ENCODE results near the gene TRA2B.
A peak's percentile ranks its signal among the peaks of the same experiment; 100 is the strongest.

Gene TRA2B

DNA sequence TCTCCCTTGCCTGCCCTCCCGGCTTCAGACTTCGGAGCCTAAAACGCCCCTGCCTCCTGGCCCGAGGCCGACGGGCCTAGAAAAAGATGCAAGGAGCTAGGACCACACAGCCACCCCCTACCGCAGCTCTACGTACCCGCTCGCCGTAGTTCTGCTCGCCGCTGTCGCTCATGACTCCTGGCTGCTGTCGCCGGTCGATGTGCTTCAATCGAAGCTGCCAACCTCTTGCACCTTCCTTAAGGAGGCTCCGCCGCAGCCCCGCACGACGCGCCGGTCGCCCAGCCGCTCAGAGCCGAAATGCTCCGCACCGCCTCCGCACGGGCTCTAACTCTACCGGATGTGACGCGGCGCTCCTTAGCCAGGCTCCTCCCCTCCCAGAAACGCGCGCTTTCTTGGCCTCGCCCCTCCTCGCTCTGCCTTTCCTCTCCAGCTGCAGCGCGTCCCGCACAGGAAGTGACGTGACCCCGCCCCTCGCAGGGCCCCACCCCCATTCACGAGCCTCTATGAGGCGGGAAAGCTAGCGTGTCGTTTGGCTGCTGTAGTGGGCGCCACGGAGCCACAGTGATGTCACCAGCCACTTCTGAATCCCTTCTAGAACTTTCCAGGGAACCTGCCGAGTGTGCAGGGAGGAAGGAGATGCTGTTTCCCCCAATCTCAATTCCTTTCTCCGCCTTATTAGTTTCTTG, at the start of gene TRA2B:
TRA2B (minus strand) TSS at position 326 of the 686 bp plus-strand sequence; CDS start at position 172, 154 bp downstream.
- DNase-seq = peak; percentile 75

DNA sequence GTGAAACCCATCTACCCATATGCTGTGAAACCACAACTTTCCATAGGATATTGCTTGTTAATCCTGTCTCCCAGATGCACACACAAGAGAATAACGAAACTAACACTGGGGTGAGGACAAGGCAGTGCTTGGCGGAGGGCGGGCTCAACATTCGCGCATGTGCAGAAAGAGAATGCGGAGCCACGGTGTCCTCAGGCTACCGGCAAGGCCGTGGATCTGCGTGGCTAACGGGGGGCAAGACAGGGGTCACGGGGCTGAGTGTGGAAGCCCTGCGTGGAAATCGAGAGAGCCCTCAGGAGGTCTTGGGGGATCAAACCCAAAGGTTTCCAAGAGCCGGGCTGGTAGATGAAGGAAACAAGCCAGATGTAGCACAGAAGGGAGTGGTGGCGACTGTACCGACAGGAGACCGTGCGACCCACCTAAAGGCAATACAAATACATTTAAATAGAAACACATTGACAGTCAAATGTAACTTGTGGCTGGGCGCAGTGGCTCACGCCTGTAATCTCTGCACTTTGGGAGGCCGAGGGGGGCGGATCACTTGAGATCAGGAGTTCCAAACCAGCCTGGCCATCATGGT, 48.5 kb upstream of the TRA2B start:
- no peak for DNase-seq

DNA sequence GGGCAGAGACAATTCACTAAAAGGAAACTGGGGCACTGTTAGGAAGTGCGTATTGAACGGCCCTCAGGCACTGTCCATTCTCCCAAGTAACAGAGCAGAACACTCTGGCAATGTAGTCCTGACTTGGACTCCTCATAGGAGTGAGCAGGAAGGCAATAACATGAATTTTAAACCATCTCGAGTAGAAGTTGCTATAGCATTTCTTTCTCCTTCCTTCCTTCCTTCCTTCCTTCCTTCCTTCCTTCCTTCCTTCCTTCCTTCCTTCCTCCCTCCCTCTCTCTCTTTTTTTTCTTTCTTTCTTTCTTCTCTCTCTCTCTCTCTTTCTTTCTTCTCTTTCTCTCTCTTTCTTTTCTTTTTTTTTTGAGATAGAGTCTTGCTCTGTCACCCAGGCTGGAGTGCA, 46.4 kb upstream of the TRA2B start:
- no peak for DNase-seq

DNA sequence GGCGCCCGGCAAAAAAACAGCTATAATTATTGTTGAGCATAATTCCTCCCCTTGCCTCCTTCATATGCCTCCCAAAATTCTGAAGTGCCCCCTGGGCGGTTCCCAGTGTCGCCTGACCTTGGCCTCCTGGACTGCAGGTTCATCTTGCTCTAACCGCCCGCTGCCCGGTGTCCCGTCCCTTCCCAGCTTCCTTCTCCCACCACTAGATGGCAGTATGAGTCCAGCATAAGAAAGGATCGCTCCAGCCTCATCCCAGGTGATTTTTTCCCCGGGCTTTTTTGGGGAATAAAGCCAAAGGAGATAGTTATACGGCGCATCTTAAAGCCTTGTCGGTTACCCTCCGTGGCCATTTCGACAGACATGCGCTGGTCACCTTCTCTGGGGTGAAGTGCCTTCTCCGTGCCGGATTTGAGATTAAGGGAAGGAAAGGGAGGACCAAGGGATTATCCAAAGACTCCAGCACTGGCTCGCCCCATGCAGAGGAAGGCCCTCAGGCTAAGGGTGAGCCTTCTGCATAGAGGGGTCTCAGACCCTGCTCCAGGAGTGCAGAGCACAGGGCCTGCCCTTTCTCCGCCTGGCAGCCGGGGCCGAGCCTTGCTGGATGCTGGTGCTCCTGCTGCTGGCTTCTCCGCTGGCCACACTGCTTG, 45.8 kb upstream of the TRA2B start:
- no peak for DNase-seq

DNA sequence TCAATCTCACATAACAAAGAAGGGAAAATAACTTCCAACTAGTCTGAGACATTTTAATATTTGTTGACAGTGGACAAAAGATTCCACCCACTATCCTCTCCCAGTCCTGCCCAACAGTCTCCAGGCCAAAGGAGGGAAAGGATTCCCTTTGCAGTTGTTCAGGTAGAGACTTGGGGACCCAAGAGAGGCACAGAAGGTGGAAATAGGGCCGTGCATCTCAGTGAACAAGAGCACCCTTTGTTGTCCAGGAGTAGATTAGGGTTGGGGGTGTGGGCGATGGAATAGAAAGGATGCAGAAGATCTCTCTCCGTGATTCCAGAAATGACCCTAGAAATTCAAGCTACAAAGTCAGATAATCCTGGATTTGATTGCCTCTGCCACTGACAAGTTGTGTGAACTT, 44.8 kb upstream of the TRA2B start:
- no peak for DNase-seq

DNA sequence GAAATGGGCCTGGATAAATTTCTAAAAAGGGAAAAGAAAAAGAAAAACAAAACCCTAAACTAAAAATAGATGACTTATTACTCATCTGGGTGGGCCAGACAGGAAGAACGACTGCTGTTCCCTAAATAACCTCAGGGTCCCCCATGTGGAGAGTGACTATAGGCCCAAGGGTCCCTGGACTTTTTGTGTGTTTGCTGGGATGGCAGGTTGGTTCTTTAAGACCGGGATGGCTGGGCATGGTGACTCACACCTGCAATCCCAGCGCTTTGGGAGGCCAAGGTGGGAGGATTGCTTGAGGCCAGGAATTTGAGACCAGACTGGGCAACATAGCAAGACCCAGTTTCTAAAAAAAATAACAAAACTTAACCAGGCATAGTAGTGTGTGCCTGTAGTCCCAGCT, 43.8 kb upstream of the TRA2B start:
- no peak for DNase-seq

DNA sequence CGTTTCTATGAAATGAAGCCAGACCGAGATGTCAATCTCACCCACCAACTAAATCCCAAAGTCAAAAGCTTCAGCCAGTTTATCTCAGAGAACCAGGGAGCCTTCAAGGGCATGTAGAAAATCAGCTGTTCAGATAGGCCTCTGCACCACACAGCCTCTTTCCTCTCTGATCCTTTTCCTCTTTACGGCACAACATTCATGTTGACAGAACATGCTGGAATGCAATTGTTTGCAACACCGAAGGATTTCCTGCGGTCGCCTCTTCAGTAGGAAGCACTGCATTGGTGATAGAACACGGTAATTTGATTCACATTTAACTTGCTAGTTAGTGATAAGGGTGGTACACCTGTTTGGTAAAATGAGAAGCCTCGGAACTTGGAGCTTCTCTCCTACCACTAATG, 41.9 kb upstream of the TRA2B start:
- no peak for DNase-seq

DNA sequence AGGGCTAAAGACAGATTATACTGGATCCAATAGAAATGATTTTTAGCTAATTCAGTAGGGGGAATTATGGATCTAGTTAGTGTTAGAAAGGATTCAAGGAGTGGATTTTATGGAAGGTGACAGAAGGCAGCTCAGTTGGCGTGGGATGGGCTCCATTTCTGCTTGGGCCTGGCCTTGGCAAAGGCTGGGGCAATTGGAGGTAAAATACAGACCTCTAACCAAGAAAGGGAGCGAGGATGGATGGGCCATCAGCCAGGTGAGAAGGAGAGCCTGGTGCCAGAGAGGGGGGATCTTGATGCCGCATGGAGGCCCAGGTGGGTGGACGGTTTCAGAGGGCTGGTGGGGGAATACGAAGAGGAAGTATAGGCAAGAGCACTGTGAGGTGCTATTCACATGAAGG, 40.7 kb upstream of the TRA2B start:
- no peak for DNase-seq

DNA sequence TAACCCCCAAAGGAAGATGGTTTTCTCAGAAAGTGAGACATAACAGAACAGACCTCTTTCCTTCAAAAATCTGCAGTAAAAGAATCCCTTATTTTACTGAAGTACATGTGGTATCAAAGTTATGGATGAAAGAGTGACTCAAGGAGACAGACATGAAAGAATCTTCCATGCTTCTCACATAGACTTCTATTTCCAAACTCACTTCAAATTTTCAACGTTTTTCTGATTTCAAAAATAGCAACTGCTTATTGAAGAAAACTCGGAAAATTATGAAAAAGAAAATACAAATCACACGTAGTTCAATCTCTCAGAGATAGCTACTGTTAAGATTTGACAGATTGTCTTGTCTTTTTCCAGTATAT, 39.8 kb upstream of the TRA2B start:
- no peak for DNase-seq

DNA sequence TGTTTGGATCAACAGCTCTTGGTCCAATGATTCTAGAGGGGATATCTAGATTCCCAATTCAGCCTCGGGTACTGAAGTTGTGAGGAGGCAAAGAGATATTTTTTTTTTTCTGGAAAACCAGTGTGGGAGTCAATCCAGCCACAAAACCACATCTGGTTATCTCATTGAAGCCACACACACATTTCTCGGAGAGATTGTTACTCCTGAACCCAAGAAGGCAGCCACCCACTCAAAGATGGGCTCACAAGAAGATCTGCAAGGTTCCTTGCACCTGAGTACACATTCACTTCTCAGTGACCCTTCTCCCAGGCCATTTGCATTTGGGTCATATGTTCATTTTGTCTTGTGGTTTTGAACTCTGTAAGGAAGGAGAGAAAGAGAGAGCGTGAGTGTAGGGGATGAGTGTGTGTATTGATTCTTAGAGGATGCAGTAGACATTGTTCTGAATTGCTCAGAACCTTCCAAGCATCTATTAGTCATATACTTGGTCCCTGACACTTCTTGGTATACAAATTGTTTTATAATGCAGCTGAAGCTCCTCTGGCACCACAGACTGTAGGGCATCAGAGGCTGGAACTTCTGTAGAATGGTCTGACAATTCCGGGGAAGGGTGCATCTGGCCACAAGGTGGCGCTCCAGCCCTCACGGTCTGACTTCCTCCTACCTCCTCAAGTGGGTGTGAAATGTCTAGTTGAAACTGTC, 39.3 kb upstream of the TRA2B start:
- DNase-seq = no peak

DNA sequence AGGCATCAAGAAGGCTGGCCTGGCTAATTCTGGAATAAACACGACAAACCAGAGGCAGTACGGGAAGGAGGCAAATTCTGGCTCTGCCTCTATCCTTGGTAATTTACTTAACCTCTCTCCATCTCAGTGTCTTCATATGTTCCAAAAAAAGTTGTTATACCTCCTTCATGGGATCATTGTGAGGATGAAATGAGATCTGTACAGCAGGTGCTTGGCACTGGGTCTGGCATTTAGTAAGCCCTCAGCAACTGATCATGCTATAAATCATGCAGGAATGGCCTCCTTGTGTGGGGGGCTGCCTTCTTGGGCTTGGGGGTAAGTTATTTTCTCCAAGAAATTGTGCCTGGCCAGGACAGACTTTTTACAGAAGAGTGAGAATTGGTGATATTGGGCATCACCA, 38.3 kb upstream of the TRA2B start:
- DNase-seq = no peak

DNA sequence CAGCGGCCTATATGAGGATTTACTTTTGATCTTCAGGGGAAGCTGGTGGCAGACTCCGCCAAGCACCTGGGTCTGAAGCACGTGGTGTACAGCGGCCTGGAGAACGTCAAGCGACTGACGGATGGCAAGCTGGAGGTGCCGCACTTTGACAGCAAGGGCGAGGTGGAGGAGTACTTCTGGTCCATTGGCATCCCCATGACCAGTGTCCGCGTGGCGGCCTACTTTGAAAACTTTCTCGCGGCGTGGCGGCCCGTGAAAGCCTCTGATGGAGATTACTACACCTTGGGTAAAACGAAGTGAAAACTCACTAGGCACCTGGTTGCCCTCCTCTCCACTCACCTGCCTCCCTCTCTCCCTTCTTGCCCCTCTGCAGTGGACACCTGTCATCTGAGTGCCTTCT, 33.8 kb upstream of the TRA2B start:
- no peak for DNase-seq

DNA sequence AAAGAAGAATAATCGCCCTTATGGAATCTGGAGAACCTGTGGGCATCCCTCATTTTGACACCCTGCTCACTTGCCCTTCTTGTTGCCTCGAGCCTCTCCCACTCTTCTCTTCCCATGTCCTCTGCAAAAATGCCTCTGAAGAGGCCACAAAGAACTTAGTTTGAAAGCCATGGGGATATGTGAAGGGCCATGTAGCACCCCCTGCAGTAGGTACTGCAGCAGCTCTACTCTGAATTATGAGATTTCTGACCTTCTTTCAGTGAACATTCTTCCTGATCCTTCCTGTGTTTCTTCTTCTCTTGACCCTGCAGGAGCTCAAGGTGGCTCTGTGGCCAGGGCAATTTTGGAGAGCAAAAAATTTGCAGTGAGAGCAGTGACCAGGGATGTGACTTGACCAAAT, 30.4 kb upstream of the TRA2B start:
- DNase-seq = no peak

DNA sequence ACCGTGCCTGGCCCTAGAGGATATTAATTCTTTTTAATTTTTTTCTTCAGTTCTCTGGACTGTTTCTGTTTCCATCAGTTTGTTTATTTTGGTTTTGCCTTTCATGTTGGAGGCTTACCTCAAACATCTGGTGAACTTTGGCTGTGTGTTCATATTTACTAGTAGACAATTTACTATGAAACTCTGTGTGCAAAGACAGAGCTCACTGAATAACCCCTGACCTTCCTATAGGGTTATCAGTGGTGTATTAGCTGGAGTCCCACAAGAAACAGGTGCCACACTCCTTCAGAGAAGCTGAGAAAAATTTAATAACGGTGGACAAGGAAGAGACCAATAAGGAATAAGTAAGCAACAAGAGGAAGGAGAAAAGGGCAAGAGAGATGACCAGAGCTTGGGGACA, 28.8 kb upstream of the TRA2B start:
- DNase-seq = no peak

DNA sequence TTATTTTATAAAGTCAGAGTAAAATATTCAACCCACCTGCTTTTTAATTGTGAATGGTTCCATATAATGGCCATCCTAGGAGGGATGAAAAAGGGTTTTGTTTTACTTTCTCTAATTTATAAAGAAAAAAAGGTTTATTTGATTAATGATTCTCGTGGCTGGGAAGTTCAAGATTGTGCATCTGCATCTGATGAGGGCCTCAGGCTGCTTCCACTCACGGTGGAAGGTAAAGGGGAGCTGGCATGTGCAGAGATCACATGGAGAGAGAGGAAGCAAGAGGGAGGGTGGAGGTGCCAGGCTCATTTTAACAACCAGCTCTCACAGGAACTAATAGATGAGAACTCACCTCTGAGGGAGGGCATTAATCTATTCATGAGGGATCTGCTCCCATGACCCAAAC, 27.7 kb upstream of the TRA2B start:
- no peak for DNase-seq

DNA sequence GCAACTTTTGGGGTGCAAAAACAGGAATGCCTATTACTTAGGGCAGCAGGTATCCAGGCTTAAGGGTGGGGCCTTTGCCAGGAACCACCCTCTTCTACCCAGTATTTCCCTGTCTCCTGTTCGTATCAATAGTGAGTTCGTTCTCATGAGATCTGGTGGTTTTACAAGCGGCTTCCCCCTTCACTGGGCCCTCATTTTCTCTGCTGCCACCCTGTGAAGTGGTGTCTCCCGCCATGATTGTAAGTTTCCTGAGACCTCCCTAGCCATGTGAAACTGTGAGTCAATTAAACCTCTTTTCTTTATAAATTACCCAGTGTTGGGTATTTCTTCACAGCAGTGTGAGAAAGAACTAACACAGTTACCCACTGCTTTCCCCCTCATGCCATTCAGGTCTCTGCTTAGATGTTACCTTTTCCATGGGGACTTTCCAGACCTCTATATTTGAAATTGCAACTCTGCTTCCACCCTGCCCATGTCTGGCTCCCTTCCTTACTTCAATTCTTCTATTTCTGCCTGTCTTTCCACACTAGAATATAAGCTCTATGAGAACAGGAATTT, 23.9 kb upstream of the TRA2B start:
- no peak for DNase-seq

DNA sequence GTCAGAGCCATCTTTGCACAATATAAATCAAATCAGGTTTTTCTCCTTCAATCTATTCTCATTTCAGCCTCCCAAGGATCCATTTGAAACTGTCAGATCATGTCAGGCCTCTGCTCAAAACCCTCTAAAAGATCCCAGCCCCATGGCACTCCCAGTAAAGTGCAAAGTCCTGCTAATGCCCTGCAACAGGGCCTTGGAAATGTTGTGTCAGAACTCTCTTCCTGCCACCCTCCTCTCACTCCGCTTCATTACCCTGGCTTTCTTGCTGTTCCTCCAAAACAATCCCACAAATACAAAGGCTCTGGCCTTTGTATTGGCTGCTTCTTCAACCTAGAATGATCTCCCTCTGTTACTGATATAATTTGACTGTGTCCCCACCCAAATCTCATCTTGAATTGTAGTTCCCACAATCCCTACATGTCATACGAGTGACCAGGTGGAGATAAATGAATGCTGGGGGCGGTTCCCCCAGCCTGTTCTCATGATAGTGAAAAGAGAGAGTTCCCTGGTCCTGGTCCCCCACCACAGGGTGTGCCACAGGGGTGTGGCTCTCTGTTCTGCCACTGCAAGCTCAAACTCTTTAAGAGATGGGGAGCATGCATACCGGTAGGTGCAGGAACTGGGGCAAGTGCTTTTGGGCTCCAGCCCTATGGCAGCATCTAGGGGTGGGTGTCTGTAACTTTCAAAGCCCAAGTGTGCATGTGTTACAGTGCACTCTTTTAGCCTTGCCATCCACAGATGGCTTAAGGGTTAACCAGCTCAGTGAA, 22.9 kb upstream of the TRA2B start:
- DNase-seq = no peak

DNA sequence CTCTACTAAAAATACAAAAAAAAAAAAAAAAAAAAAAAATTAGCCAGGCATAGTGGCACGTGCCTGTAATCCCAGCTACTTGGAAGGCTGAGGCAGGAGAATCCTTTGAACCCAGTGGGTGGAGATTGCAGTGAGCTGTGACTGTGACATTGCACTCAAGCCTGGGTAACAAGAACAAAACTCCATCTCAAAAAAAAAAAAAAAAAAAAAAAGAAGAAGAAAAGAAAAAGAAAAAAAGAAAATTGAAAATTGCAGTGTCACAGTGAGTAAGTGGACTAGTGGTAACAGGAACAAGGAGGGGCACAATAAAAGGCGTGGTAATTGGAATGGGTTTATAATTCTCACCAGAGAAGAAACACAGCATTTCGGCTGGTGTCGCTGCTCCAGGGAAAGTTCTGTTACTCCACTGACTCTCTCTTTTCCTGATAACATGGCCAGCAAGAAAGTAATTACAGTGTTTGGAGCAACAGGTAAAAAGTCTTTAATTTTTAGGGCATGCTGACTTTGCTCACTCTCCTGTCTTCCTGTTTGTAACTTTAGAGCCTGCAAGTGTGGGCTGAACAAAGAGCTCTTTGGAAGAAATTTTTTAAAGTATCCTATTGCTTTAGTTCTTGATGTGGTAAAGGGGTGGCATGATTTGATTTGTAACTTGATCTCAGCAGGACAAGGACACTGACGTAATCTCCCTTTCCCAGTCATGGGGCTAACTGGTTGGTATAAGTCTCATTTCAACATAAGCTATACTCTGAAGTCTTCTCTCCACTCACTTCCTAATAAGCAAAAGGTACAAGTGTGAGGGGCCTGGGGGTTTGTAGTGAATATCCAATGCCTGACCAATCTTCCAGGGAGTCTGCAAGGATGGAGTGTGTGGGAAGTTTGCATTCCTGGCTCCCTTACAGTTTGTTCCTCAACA, 22.1 kb upstream of the TRA2B start:
- no peak for DNase-seq

DNA sequence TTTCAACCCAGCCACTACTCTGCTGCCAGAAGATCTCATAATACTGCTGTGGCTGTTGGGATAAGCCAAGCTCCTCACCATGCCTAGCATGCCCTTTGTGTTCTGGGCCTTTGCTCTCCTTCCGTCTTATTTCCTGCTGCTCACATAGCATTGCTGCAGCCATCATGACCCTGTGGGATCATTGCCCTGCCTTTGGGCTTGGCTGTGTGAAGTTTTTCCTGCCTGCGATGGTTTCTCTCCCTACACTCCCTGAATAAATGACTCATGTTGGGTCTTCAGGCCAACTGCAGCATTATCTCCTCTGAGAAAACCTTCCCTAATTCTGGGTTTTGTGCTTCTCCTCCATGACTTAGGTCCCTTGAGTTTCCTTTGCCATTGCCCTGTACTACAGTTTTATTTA, 20.8 kb upstream of the TRA2B start:
- no peak for DNase-seq

DNA sequence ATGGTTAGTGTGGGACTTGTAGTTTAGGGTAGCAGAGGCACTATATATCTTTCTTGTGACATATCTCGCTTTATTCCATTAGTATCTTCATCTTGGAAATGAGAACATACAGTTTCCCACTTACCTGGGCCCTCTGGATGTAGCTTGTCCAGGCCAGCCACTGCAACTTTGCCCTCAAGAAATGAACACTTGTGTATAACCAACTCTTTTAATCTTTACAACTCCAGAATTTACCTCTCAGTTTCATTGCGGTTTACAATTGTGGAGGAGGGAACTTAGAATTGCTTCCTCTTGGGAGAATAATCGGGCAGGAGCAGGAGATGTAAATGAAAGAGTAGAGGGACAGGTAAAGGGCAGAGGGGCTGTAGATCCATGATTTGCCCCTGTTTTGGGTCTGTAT, 18.4 kb upstream of the TRA2B start:
- no peak for DNase-seq

DNA sequence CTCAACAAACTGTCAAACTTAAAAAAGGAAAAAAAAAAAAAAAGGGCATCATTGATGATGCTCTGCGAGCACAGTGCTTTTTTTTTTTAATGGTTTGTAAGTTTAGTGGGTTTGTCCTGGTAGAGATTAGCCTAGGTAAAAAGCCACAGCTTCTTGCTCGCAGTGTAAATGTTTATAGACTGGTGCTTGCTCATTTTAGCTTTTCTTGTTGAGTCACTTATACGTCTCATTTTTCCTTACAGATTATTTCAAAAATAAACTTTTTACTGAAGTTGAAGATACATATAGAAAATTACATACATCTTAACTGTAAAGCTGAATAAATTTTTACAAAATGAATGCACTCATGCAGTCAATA, 16.5 kb upstream of the TRA2B start:
- DNase-seq = no peak

DNA sequence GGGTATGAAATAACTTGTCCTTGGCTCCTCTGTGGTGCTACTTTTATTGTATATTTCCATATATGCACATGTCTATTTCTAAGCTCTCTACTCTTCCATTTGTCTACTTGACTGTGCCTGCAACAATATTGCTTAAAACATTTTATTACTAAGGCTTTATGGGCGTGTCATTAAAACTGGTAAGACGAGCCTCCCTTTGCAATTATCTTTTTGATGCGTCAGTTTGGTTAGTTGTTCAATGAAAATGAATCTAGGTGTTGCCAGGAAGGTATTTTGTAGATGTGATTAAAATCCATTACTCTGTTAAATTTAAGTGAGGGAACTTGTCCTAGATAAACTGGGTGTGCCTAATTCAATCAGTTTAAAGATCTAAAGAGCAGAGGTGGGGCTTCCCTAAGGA, 12.9 kb upstream of the TRA2B start:
- no peak for DNase-seq

Measured in cortex of kidney (tissue), 1 donor.